SH-SY5Y (cell line): ENCODE results near the gene POLR3E.

ENCODE experiments used
- GATA2 ChIP-seq: IDR thresholded peaks from 2 replicates; pipeline ENCODE4 v1.6.1; 2011; ENCODE audit warnings: mild to moderate bottlenecking, low read depth, low read length
- GATA3 ChIP-seq: IDR thresholded peaks from 2 replicates; pipeline ENCODE4 v1.6.1; 2011; ENCODE audit warnings: low read depth, mild to moderate bottlenecking, low read length, moderate library complexity

DNA sequence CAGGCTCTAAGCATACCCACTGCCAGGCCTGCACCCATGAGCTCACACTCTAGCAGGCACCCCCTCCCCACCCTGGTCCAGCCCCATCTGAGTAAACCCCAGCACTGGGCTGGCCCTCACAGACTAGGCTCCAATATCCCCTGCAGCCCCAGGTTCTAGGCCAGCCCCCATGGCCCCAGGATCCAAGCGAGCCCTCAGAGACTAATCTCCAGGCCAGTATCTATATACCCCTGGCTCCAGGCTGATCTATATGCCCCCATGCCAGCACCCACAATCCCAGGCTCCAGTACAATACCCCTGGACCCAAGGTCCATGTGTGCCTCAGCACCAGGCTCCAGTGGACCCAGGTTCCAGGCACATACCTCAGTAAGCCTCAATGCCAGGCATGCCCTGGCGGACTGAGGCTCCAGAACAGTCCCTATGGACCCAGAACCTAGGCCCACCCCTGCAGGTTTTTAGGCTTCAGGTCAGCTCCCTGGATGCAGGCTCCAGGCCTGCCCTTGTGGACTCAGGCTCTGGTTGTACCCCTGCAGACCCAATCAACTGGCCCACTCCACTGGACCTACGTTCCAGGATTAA is 38.5 kb downstream of the POLR3E start:
- TF ChIP-seq GATA2 (no peak), GATA3 (no peak)
